NB4 (cell line): ENCODE data around the gene NR1H2.

Experiments used
- DNase-seq: peaks from one replicate; pipeline ENCODE4 v3.0.0; 2010; ENCODE audit warnings: low read depth
- H3K4me3 ChIP-seq: one replicate; pipeline ENCODE4 v1.5.1; 2011; ENCODE audit warnings: mild to moderate bottlenecking, low read depth, low read length, moderate library complexity
- MYC ChIP-seq: IDR thresholded peaks from 2 replicates; pipeline ENCODE4 v1.6.1; 2011; ENCODE audit warnings: low read depth, low read length
- POLR2A ChIP-seq: IDR thresholded peaks from 2 replicates; pipeline ENCODE4 v1.6.1; 2011; ENCODE audit warnings: mild to moderate bottlenecking; ENCODE audit not compliant: insufficient read length; ENCODE audit errors: extremely low read depth
- TF ChIP-seq, protein P1 (sequence below): IDR thresholded peaks from one replicate; pipeline ENCODE4 v1.5.1; 2012; ENCODE audit warnings: low read depth, low read length
- TF ChIP-seq, protein P2 (sequence below): IDR thresholded peaks from 2 replicates; pipeline ENCODE4 v1.6.1; 2011; ENCODE audit warnings: low read depth, low read length

The NR1H2 gene

DNA sequence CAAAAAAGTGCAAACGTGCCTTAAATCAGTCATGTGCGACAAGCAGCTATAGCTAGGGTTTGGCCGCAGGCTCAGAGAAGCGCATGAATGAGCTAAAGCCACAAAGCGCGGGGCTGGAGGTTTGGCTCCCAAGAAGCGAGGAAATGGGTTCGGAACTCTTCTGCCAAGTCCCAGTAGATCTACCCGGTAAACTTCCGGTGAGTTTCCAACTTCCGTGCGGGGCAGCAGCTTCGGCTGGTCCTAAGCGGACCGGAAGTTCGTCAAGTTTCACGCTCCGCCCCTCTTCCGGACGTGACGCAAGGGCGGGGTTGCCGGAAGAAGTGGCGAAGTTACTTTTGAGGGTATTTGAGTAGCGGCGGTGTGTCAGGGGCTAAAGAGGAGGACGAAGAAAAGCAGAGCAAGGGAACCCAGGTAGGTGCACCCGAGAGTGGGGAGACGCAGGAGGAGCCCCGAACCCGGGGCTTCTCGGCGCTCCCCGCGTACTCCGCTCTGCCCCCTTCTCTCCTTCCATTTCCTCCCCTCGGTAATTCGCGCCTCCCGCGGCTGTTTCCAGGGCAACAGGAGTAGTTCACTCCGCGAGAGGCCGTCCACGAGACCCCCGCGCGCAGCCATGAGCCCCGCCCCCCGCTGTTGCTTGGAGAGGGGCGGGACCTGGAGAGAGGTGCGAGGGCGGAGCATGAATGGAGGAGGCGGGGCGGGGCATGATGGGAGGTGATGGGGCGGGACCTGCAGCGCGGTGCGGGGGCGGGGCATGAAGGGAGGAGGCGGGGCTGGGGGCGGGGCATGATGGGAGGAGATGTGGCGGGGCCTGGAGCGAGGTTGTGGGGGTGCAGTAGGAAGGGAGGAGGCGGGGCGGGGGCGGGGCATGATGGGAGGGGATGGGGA, at the start of gene NR1H2:
Gene NR1H2, plus strand, starts transcription at position 292 of the 885 bp plus-strand sequence. CDS start 1,149 bp downstream, outside the sequence.
- TF ChIP-seq, protein P1, sequence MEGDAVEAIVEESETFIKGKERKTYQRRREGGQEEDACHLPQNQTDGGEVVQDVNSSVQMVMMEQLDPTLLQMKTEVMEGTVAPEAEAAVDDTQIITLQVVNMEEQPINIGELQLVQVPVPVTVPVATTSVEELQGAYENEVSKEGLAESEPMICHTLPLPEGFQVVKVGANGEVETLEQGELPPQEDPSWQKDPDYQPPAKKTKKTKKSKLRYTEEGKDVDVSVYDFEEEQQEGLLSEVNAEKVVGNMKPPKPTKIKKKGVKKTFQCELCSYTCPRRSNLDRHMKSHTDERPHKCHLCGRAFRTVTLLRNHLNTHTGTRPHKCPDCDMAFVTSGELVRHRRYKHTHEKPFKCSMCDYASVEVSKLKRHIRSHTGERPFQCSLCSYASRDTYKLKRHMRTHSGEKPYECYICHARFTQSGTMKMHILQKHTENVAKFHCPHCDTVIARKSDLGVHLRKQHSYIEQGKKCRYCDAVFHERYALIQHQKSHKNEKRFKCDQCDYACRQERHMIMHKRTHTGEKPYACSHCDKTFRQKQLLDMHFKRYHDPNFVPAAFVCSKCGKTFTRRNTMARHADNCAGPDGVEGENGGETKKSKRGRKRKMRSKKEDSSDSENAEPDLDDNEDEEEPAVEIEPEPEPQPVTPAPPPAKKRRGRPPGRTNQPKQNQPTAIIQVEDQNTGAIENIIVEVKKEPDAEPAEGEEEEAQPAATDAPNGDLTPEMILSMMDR, result no peak
- TF ChIP-seq, protein P2, sequence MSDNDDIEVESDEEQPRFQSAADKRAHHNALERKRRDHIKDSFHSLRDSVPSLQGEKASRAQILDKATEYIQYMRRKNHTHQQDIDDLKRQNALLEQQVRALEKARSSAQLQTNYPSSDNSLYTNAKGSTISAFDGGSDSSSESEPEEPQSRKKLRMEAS, result peak; percentile 61
- TF ChIP-seq POLR2A (peak; percentile 78), MYC (peak; percentile 79)

GRCh38 chr19:50327013-50327412, 49.2 kb upstream of the NR1H2 start:
- TF ChIP-seq MYC, result no peak
- TF ChIP-seq, protein P2, result no peak
- TF ChIP-seq, protein P1, result no peak
- TF ChIP-seq POLR2A, result no peak
- no peak overlapping the region for H3K4me3 ChIP-seq
- DNase-seq, result no peak

More for the DNA sequence above, at the start of gene NR1H2:
- H3K4me3 ChIP-seq, result peak within 1 kb of the TSS; percentile 88
- DNase-seq, result peak; percentile 97

- H3K4me3 ChIP-seq, result no peak overlapping the region
- no peak for DNase-seq
- TF ChIP-seq, protein P1, result no peak
- TF ChIP-seq, protein P2, result no peak
- no peak for TF ChIP-seq POLR2A
- no peak for TF ChIP-seq MYC
Observed at GRCh38 chr19:50327461-50328223, 48.6 kb upstream of the NR1H2 start.

DNA sequence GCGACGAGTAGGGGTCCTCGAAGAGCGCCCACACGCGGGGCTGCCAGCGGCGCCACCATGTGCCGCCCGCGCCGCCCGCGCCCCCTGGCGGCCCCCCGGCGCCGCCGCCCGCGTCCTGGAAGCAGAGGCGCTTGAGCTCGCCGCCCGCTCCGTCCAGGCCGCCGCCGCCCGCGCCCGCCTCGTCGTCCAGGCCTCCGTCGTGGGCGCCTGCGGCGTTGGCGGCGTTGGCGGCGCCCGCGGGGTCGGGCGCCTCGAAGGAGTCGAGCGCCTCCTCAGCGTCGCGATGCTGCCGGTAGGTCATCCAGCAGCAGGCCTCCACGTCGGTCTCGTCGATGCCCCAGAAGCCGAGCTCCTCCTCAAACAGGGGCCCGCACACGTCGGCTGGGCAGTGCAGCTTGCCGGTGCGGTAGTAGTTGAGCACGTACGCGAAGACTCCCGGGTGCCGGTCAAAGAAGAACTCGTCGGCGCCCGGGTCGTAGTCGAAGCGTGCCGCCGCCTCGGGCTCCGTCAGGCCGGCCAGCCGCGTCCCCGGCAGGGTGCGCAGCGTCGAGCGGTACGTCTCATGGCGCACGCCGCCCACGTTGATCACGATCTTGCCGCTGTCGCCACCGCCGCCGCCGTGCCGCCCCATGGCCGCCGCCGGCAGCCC, 47.9 kb upstream of the NR1H2 start:
- no peak for DNase-seq
- H3K4me3 ChIP-seq, result no peak overlapping the region
- TF ChIP-seq, protein P1, result no peak
- TF ChIP-seq, protein P2, result no peak
- TF ChIP-seq POLR2A (no peak), MYC (no peak)

GRCh38 chr19:50328873-50329145, 47.4 kb upstream of the NR1H2 start:
- TF ChIP-seq, protein P2, result no peak
- TF ChIP-seq POLR2A, result no peak
- no peak for TF ChIP-seq MYC
- TF ChIP-seq, protein P1, result no peak
- no peak for DNase-seq
- H3K4me3 ChIP-seq, result no peak overlapping the region
